Kidney epithelial cell (primary cell): ENCODE measurements around the gene CCRL2. TPM values are rescaled to one million over a fixed set of nuclear protein-coding genes. Genes with fewer than 3 reads are reported as not detected.

Experiments used
- DNase-seq: peaks from one replicate; pipeline ENCODE4 v3.0.0-alpha.2; 2010; ENCODE audit warnings: low read depth
- H3K27me3 ChIP-seq: 2 replicates; pipeline ENCODE4 v1.6.0; 2011; ENCODE audit warnings: low read length; ENCODE audit not compliant: control insufficient read depth, insufficient read depth
- H3K36me3 ChIP-seq: 2 replicates; pipeline ENCODE4 v1.5.1; 2011; ENCODE audit warnings: low read length; ENCODE audit not compliant: control insufficient read depth, insufficient read depth
- H3K4me3 ChIP-seq: 2 replicates; pipeline ENCODE4 v1.5.1; 2011; ENCODE audit warnings: low read depth, mild to moderate bottlenecking, control low read depth, low read length
- CTCF ChIP-seq: IDR thresholded peaks from 2 replicates; pipeline ENCODE4 v1.5.1; 2011; ENCODE audit warnings: mild to moderate bottlenecking, moderate library complexity, low read length, control low read depth, inconsistent platforms; ENCODE audit not compliant: insufficient read depth, poor library complexity, severe bottlenecking
- total RNA-seq: library from RNA; depleted of rRNA; stranded (reverse); fragments of >200 nt; gene quantifications from 2 replicates; pipeline ENCODE4 v1.2.3, GENCODE V29; 2015

CCRL2 gene
- total RNA-seq, 1 donor from 2014 or later, result 0.29 TPM

- DNase-seq, result no peak
- Histone ChIP-seq H3K36me3 (no peaks in the 10 kb centered on the region), H3K27me3 (no peaks in the 10 kb centered on the region), H3K4me3 (no peak overlapping the region)
- no peak for TF ChIP-seq CTCF
These were observed 28.1 kb downstream of the CCRL2 start for GRCh38 chr3:46435081-46435726.

- Histone ChIP-seq H3K4me3 (no peak overlapping the region), H3K36me3 (no peaks in the 10 kb centered on the region), H3K27me3 (no peaks in the 10 kb centered on the region)
- no peak for DNase-seq
- TF ChIP-seq CTCF, result no peak
These were observed 31.8 kb downstream of the CCRL2 start for GRCh38 chr3:46438831-46439230.

GRCh38 chr3:46440531-46441294 is 33.7 kb downstream of the CCRL2 start:
- no peaks in the 10 kb centered on the region for H3K27me3 ChIP-seq
- H3K36me3 ChIP-seq, result no peaks in the 10 kb centered on the region
- DNase-seq, result no peak
- TF ChIP-seq CTCF, result no peak
- no peak overlapping the region for H3K4me3 ChIP-seq

GRCh38 chr3:46442576-46443530 is 35.8 kb downstream of the CCRL2 start:
- no peaks in the 10 kb centered on the region for H3K36me3 ChIP-seq
- no peak for TF ChIP-seq CTCF
- H3K27me3 ChIP-seq, result no peaks in the 10 kb centered on the region
- DNase-seq, result no peak
- no peak overlapping the region for H3K4me3 ChIP-seq

GRCh38 chr3:46447228-46447985 is 40.3 kb downstream of the CCRL2 start:
- H3K36me3 ChIP-seq, result no peaks in the 10 kb centered on the region
- no peaks in the 10 kb centered on the region for H3K27me3 ChIP-seq
- no peak for DNase-seq
- no peak for TF ChIP-seq CTCF
- H3K4me3 ChIP-seq, result no peak overlapping the region
